ENCODE measurements around the gene IKZF4.

Gene IKZF4

GRCh38 chr12:56082967-56083366 is 62.1 kb downstream of the IKZF4 start:
- DNase-seq (ENCODE audit: low read depth): no peak

GRCh38 chr12:56084958-56085543 is 64.2 kb downstream of the IKZF4 start:
- DNase-seq (ENCODE audit: low read depth): no peak

DNA sequence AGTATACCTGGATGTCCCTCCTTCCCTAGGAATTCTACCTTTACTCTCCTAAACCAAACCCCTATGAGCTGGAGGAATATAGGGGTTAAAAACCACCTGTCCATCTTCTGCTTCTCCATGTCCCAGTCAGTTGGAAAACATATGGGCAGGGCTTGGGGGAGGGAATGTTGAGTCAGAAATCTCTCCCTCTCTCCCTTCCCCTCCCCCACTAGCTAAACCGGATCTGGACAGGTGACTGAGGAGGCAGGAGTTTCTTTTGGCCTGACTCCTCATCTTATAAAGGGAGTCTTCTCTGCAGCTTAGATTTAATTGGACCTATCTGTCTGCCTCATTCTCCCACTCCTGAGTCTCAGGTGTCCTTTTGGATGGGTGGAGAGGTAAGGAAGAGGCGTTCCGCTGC is 65.3 kb downstream of the IKZF4 start:
- no peak for DNase-seq (ENCODE audit: low read depth)

- DNase-seq (ENCODE audit: low read depth): no peak
Measured at GRCh38 chr12:56086608-56087007, 65.8 kb downstream of the IKZF4 start.

- DNase-seq (ENCODE audit: low read depth): no peak
Measured at GRCh38 chr12:56087220-56087619, 66.4 kb downstream of the IKZF4 start.

Measured in HS-5 (cell line).